HepG2 (cell line): ENCODE results near the gene PRPF38A. TPM values are rescaled to one million over a fixed set of nuclear protein-coding genes. Genes with fewer than 3 reads are reported as not detected.

Experiments used
- ATF6 ChIP-seq: sonication (generic); formaldehyde crosslinking; conservative IDR thresholded peaks from 2 replicates; pipeline ENCODE4 v1.4.0; 2020; ENCODE audit warnings: missing genetic modification reagents
- CENPT ChIP-seq: sonication (generic); formaldehyde crosslinking; IDR thresholded peaks from 2 replicates; pipeline ENCODE4 v1.8.0; 2022; ENCODE audit warnings: low read depth, mild to moderate bottlenecking, moderate library complexity, missing genetic modification reagents
- DMAP1 ChIP-seq: IDR thresholded peaks from 2 replicates; pipeline ENCODE4 v1.6.1; 2016
- DMTF1 ChIP-seq: sonication (generic); formaldehyde crosslinking; IDR thresholded peaks from 2 replicates; pipeline ENCODE4 v1.4.0; 2020; ENCODE audit warnings: mild to moderate bottlenecking, missing genetic modification reagents
- ISX ChIP-seq: sonication (generic); formaldehyde crosslinking; conservative IDR thresholded peaks from 2 replicates; pipeline ENCODE4 v1.5.0; 2020; ENCODE audit warnings: missing genetic modification reagents
- KLF12 ChIP-seq: sonication (generic); formaldehyde crosslinking; IDR thresholded peaks from 2 replicates; pipeline ENCODE4 v1.4.0; 2020; ENCODE audit warnings: missing genetic modification reagents, borderline replicate concordance
- KLF9 ChIP-seq: IDR thresholded peaks from 2 replicates; pipeline ENCODE4 v1.6.1; 2016; ENCODE audit warnings: low read depth
- MAFK ChIP-seq, 2 experiments: IDR thresholded peaks in 1 of 2; conservative IDR thresholded peaks in 1 of 2; 2 replicates each; pipeline ENCODE4 v1.6.1; 2011; ENCODE audit warnings: improper control_type of control experiment in 2 of 2, low read length in 2 of 2
- MAX ChIP-seq: IDR thresholded peaks from 2 replicates; pipeline ENCODE4 v1.6.1; 2012; ENCODE audit warnings: inconsistent platforms
- MBD4 ChIP-seq: IDR thresholded peaks from 2 replicates; pipeline ENCODE4 v1.6.1; 2012; ENCODE audit warnings: low read length, inconsistent platforms, borderline replicate concordance
- NFE2L2 ChIP-seq: fragments of 150-350 bp; IDR thresholded peaks from 2 replicates; pipeline ENCODE4 v1.6.1; 2014; ENCODE audit warnings: low read length
- NFIB ChIP-seq: sonication (generic); formaldehyde crosslinking; IDR thresholded peaks from 2 replicates; pipeline ENCODE4 v1.9.0; 2021; ENCODE audit warnings: missing genetic modification reagents, mild to moderate bottlenecking, borderline replicate concordance
- PLSCR1 ChIP-seq: sonication (generic); formaldehyde crosslinking; IDR thresholded peaks from 2 replicates; pipeline ENCODE4 v1.5.0; 2020; ENCODE audit warnings: missing genetic modification reagents, mild to moderate bottlenecking, borderline replicate concordance
- SMARCE1 ChIP-seq: fragments of 450-650 bp; IDR thresholded peaks from 2 replicates; pipeline ENCODE4 v1.6.1; 2017; ENCODE audit warnings: borderline replicate concordance
- SNAPC2 ChIP-seq: sonication (generic); formaldehyde crosslinking; IDR thresholded peaks from 2 replicates; pipeline ENCODE4 v1.8.1; 2022; ENCODE audit warnings: mild to moderate bottlenecking, missing genetic modification reagents
- SNAPC5 ChIP-seq: sonication (generic); formaldehyde crosslinking; IDR thresholded peaks from 2 replicates; pipeline ENCODE4 v1.8.1; 2023; ENCODE audit warnings: mild to moderate bottlenecking, missing genetic modification reagents, borderline replicate concordance
- TCF12 ChIP-seq, 2 experiments: fragments of 450-650 bp in 1 of 2; sonication (generic) in 1 of 2; formaldehyde crosslinking in 1 of 2; IDR thresholded peaks; 2 replicates each; pipeline versions ENCODE4 v1.6.1 to v1.8.0; 2017 to 2022; ENCODE audit warnings: antibody characterized with exemption in 1 of 2, mild to moderate bottlenecking in 1 of 2, missing genetic modification reagents in 1 of 2, moderate library complexity in 1 of 2
- THAP8 ChIP-seq: sonication (generic); formaldehyde crosslinking; IDR thresholded peaks from 2 replicates; pipeline ENCODE4 v1.5.1; 2020; ENCODE audit warnings: missing genetic modification reagents, mild to moderate bottlenecking, borderline replicate concordance
- ZNF329 ChIP-seq: sonication (generic); formaldehyde crosslinking; IDR thresholded peaks from 2 replicates; pipeline ENCODE4 v1.9.0; 2021; ENCODE audit warnings: low read depth, mild to moderate bottlenecking, missing genetic modification reagents
- ZNF564 ChIP-seq: sonication (generic); formaldehyde crosslinking; IDR thresholded peaks from 2 replicates; pipeline ENCODE4 v1.8.1; 2023; ENCODE audit warnings: mild to moderate bottlenecking, missing genetic modification reagents
- ZNF569 ChIP-seq: sonication (generic); formaldehyde crosslinking; IDR thresholded peaks from 2 replicates; pipeline ENCODE4 v1.5.0; 2020; ENCODE audit warnings: mild to moderate bottlenecking, missing genetic modification reagents, moderate library complexity, borderline replicate concordance
- ZNF772 ChIP-seq: sonication (generic); formaldehyde crosslinking; IDR thresholded peaks from 2 replicates; pipeline ENCODE4 v1.5.0; 2020; ENCODE audit warnings: mild to moderate bottlenecking, missing genetic modification reagents
- ZNF891 ChIP-seq: sonication (generic); formaldehyde crosslinking; IDR thresholded peaks from 2 replicates; pipeline ENCODE4 v1.5.0; 2020; ENCODE audit warnings: mild to moderate bottlenecking, missing genetic modification reagents
- polyA plus RNA-seq, 8 experiments: library from polyadenylated mRNA; depleted of rRNA in 3 of 8; stranded (reverse) in 7 of 8; unstranded in 1 of 8; fragments of >200 nt; fragmentation: Illumina TruSeq in 4 of 8; extraction: Trizol in 4 of 8; gene quantifications; 2 replicates each; pipeline versions ENCODE4 v1.2.1 to v1.2.3, GENCODE V29; 2011 to 2016; ENCODE audit warnings: low read depth in 4 of 8, missing spikeins in 1 of 8, mixed read lengths in 1 of 8; ENCODE audit not compliant: insufficient read depth in 1 of 8
- total RNA-seq, 5 experiments: library from RNA; depleted of rRNA; stranded (reverse); fragments of >200 nt; fragmentation: Illumina TruSeq; extraction: Trizol; gene quantifications; 2 replicates each; pipeline ENCODE4 v1.2.3, GENCODE V29; 2016; ENCODE audit warnings: low read depth in 1 of 5

PRPF38A gene
- total and polyA plus RNA-seq, 2 of the 13 experiments (the other 11 are each of a cell fraction or from before 2014, with no cell fraction given) = 18.3 to 45.5 TPM

GRCh38 chr1:52404116-52404974, at the start of gene PRPF38A, which contains the start of gene ORC1 (continued):
- TF ChIP-seq SNAPC2 (CRISPR knock-in tag) (no peak), DMTF1 (no peak), THAP8 (CRISPR knock-in tag) (no peak), DMAP1 (CRISPR knock-in tag) (peak; percentile 75; the same call in 1 of the 2 replicates), NFE2L2 (no peak), ZNF329 (CRISPR knock-in tag) (no peak), ISX (no peak), SMARCE1 (no peak), MAX (no peak; the same call in 1 of the 2 replicates), MBD4 (no peak), ZNF772 (CRISPR knock-in tag) (no peak), SNAPC5 (CRISPR knock-in tag) (no peak), ATF6 (CRISPR knock-in tag) (no peak), ZNF891 (CRISPR knock-in tag) (no peak), ZNF564 (peak; percentile 54; the same call in 1 of the 2 replicates), CENPT (CRISPR knock-in tag) (no peak), TCF12 (IDR thresholded peaks at IDR 0.05) (no peak), TCF12 (CRISPR knock-in tag; IDR thresholded peaks at IDR 0.05) (no peak), MAFK (conservative IDR thresholded peaks at IDR 0.05 in 1 of 2, IDR thresholded peaks at IDR 0.05 in 1 of 2; ENCODE audit: low read length in 2 of 2) (no peak), ZNF569 (CRISPR knock-in tag) (no peak), NFIB (CRISPR knock-in tag) (no peak), KLF9 (CRISPR knock-in tag) (peak; percentile 49; the same call in 1 of the 2 replicates), KLF12 (CRISPR knock-in tag) (peak; percentile 30; the same call in 1 of the 2 replicates), PLSCR1 (CRISPR knock-in tag) (no peak)
